GM12878 (cell line): Measurements from ENCODE around the gene OSCP1. TPM values are rescaled to one million over a fixed set of nuclear protein-coding genes. Genes with fewer than 3 reads are reported as not detected.

ENCODE experiments used
- ATAC-seq: fragments of 200-7000 bp; cut with Tn5 transposase; 3 replicates; pipeline ENCODE4 v1.9.1; 2020; ENCODE audit warnings: mild to moderate bottlenecking, moderate library complexity
- BruUV-seq: library from RNA; stranded (reverse); fragments of 400-500 nt; replicated peaks from 2 replicates; lab custom pipeline; 2021; lab: Mats Ljungman, UMichigan
- CTCF ChIA-PET: fragments of 300-600 bp; sonication (Branson Sonifier 250); formaldehyde crosslinking; extraction: SDS; loops from one replicate; lab custom pipeline; 2021; ENCODE audit warnings: inconsistent platforms; lab: Yijun Ruan, JAX
- POLR2A ChIA-PET: fragments of 350-600 bp; formaldehyde crosslinking; extraction: SDS; loops from one replicate; lab custom pipeline; 2021; ENCODE audit warnings: inconsistent platforms; lab: Charles Lee
- RAD21 ChIA-PET: fragments of 300-600 bp; sonication (Branson Sonifier 250); formaldehyde crosslinking; loops from one replicate; lab custom pipeline; 2023; ENCODE audit warnings: antibody characterized with exemption; ENCODE audit not compliant: unreplicated experiment; lab: Charles Lee
- SMC1A ChIA-PET: fragments of 300-600 bp; sonication (Branson Sonifier 250); formaldehyde crosslinking; loops from one replicate; lab custom pipeline; 2023; ENCODE audit not compliant: unreplicated experiment, uncharacterized antibody; lab: Charles Lee
- DNase-seq: peaks from one replicate; pipeline ENCODE4 v3.0.0-alpha.2; 2011; ENCODE audit warnings: low read depth, low spot score
- FAIRE-seq: peaks from 3 replicates; lab custom pipeline; 2011; peaks lifted over from hg19 to GRCh38; lab: Jason Lieb, UNC
- H2AFZ ChIP-seq: 2 replicates; pipeline ENCODE4 v1.6.0; 2011; ENCODE audit warnings: low read depth, low read length, control low read depth; ENCODE audit not compliant: control insufficient read depth
- H3K27ac ChIP-seq: 2 replicates; pipeline ENCODE4 v1.5.1; 2011; ENCODE audit warnings: control low read depth; ENCODE audit not compliant: control insufficient read depth, insufficient read depth
- H3K27me3 ChIP-seq, 2 experiments: replicated peaks in 1 of 2; 2 replicates each; pipeline versions ENCODE4 v1.6.0 to v1.6.1; 2011; ENCODE audit warnings: low read length in 1 of 2; ENCODE audit not compliant: control insufficient read depth in 2 of 2, insufficient read depth in 2 of 2
- H3K36me3 ChIP-seq, 2 experiments: 2 replicates each; pipeline ENCODE4 v1.5.1; 2011; ENCODE audit warnings: low read length in 1 of 2; ENCODE audit not compliant: control insufficient read depth in 2 of 2, insufficient read depth in 2 of 2
- H3K4me1 ChIP-seq: 2 replicates; pipeline ENCODE4 v1.6.1; 2011; ENCODE audit warnings: mild to moderate bottlenecking, low read length, moderate library complexity, mixed read lengths; ENCODE audit not compliant: control insufficient read depth, insufficient read depth
- H3K4me2 ChIP-seq: 2 replicates; pipeline ENCODE4 v1.6.0; 2011; ENCODE audit warnings: control low read depth; ENCODE audit not compliant: control insufficient read depth, insufficient read depth
- H3K4me3 ChIP-seq: fragments of 200-600 bp; sonication (generic); 2 replicates; pipeline ENCODE4 v1.5.1; 2016
- H3K79me2 ChIP-seq: 2 replicates; pipeline ENCODE4 v1.6.0; 2011; ENCODE audit warnings: low read length; ENCODE audit not compliant: control insufficient read depth, insufficient read depth
- H3K9ac ChIP-seq: 2 replicates; pipeline ENCODE4 v1.8.0; 2011; ENCODE audit warnings: low read length, control low read depth, mixed read lengths; ENCODE audit not compliant: control insufficient read depth, insufficient read depth
- H3K9me3 ChIP-seq: replicated peaks from 3 replicates; pipeline ENCODE4 v1.5.1; 2011; ENCODE audit warnings: mild to moderate bottlenecking, low read length; ENCODE audit not compliant: control insufficient read depth, insufficient read depth
- H4K20me1 ChIP-seq: 2 replicates; pipeline ENCODE4 v1.6.0; 2011; ENCODE audit not compliant: control insufficient read depth, insufficient read depth
- FOS ChIP-seq: IDR thresholded peaks from 3 replicates; pipeline ENCODE4 v1.6.1; 2011; ENCODE audit warnings: borderline replicate concordance; ENCODE audit not compliant: insufficient read length; ENCODE audit errors: extremely low read depth
- LARP7 ChIP-seq: fragments of 450-650 bp; IDR thresholded peaks from 2 replicates; pipeline ENCODE4 v1.6.1; 2017; ENCODE audit warnings: mild to moderate bottlenecking
- POLR2A ChIP-seq: IDR thresholded peaks from 2 replicates; pipeline ENCODE4 v1.6.1; 2011; ENCODE audit warnings: low read depth, mild to moderate bottlenecking, low read length
- SMC3 ChIP-seq: IDR thresholded peaks from 2 replicates; pipeline ENCODE4 v1.6.1; 2011; ENCODE audit warnings: low read length, improper control_type of control experiment, borderline replicate concordance
- ZNF207 ChIP-seq: fragments of 450-650 bp; IDR thresholded peaks from 2 replicates; pipeline ENCODE4 v1.6.1; 2014; ENCODE audit warnings: antibody characterized with exemption, mild to moderate bottlenecking, borderline replicate concordance
- WGBS: methylation state at CpG from one replicate; pipeline ENCODE4 v1.1.6; 2016; ENCODE audit warnings: low lambda C conversion rate; ENCODE audit not compliant: insufficient replicate concordance, insufficient coverage; ENCODE audit errors: missing lambda C conversion rate; 5-methylcytosine and 5-hydroxymethylcytosine counted together
- in situ Hi-C: fragments of 300-500 bp; cut with MboI; formaldehyde crosslinking; loops from 9 replicates; pipeline ENCODE4 v1.14.3; 2018; ENCODE audit warnings: mixed read lengths
- intact Hi-C: fragments of 100-400 bp; cut with micrococcal nuclease; formaldehyde crosslinking; loops from one replicate; pipeline ENCODE4 v1.14.2; 2022; ENCODE audit not compliant: unreplicated experiment
- polyA plus RNA-seq, 11 experiments: library from polyadenylated mRNA; depleted of rRNA in 4 of 11; unstranded in 6 of 11; stranded (reverse) in 5 of 11; fragments of >200 nt; fragmentation: Nextera tagmentation in 4 of 11; fragmentation: Illumina TruSeq in 1 of 11; extraction: Ambion mirVana in 4 of 11; extraction: Trizol in 1 of 11; gene quantifications; 1 replicate in 1 of 11; 2 replicates in 10 of 11; pipeline versions ENCODE4 v1.2.1 to v1.2.3, GENCODE V29; 2011 to 2016; ENCODE audit warnings: inconsistent platforms in 2 of 11, missing spikeins in 2 of 11, low read depth in 1 of 11
- total RNA-seq, 4 experiments: library from RNA; depleted of rRNA in 3 of 4; stranded (reverse); fragments of >200 nt in 3 of 4; fragmentation: Illumina TruSeq in 1 of 4; extraction: Trizol in 1 of 4; gene quantifications; 2 replicates each; pipeline versions ENCODE4 v1.2.1 to v1.2.3, GENCODE V29; 2013 to 2021

Gene OSCP1
- total and polyA plus RNA-seq, 10 of the 15 experiments (the other 5 are each of a cell fraction or from before 2014, with no cell fraction given) = 1.8 to 5.9 (median 3.0) TPM

- peaks cover 0 to 15% of the 10 kb centered on the region in 2 experiments; a peak in 3 of 4 replicates for H3K36me3 ChIP-seq
- no TSS peak for BruUV-seq
- no peak overlapping the region for H3K4me3 ChIP-seq
- H3K27ac ChIP-seq = no peak overlapping the region
- no peaks in the 10 kb centered on the region for H4K20me1 ChIP-seq
- FAIRE-seq = no peak
- H3K9ac ChIP-seq = no peak overlapping the region
- H3K79me2 ChIP-seq = peaks cover 26% of the 10 kb centered on the region
- DNase-seq = no peak
- H3K9me3 ChIP-seq = no peaks in the 10 kb centered on the region
- no peak for TF ChIP-seq SMC3
- TF ChIP-seq, all 136 proteins: peak for 0
- no peaks in the 10 kb centered on the region for H3K27me3 ChIP-seq
- no peak for ATAC-seq
- ChIA-PET SMC1A (interaction anchor here (1.4 kb wide), 1 partner anchor 12 kb away, joined by 4 read pairs; no protein-coding TSS in a partner anchor), POLR2A (no interaction called here), RAD21 (no interaction called here), CTCF (interaction anchor here (0.6 kb wide), 1 partner anchor 35 kb away, joined by 4 read pairs; no protein-coding TSS in a partner anchor)
- H3K4me1 ChIP-seq = peaks cover 53% of the 10 kb centered on the region
- 66% methylated on average over 4 of the region's 4 CpGs for WGBS
- H3K4me2 ChIP-seq = no peak overlapping the region
- intact Hi-C loops (no loop called here), in situ Hi-C loops (no loop called here)
- no peak overlapping the region for H2AFZ ChIP-seq
Observed at GRCh38 chr1:36392836-36393235, 57.4 kb downstream of the OSCP1 start.

GRCh38 chr1:36391271-36391670, 59.0 kb downstream of the OSCP1 start:
- SMC1A ChIA-PET = interaction anchor here (0.9 to 1.0 kb wide), 2 partner anchors 33 to 241 kb away, joined by 3 read pairs; no protein-coding TSS in a partner anchor

More at GRCh38 chr1:36391271-36391670, 59.0 kb downstream of the OSCP1 start:
- ATAC-seq = no peak
- BruUV-seq = no TSS peak
- ChIA-PET CTCF (interaction anchor here (1.0 kb wide), 1 partner anchor 22 kb away, joined by 4 read pairs; no protein-coding TSS in a partner anchor), POLR2A (interaction anchor here (0.6 to 1.2 kb wide), 4 partner anchors 9 to 700 kb away, joined by 3 to 5 read pairs (median 3); partner anchors contain the start of gene TRAPPC3), RAD21 (interaction anchor here (1.1 to 3.2 kb wide), 2 partner anchors 23 to 29 kb away, joined by 3 to 13 read pairs; no protein-coding TSS in a partner anchor)
- no peak for FAIRE-seq
- Histone ChIP-seq H3K27me3 (no peaks in the 10 kb centered on the region), H3K9ac (peak overlapping the region; percentile 36), H4K20me1 (no peaks in the 10 kb centered on the region), H3K4me1 (peaks cover 63% of the 10 kb centered on the region), H3K9me3 (no peaks in the 10 kb centered on the region; the same call in 2 of the 3 replicates), H3K27ac (peak overlapping the region; percentile 99), H3K79me2 (peaks cover 15% of the 10 kb centered on the region), H3K36me3 (peaks cover 0 to 15% of the 10 kb centered on the region in 2 experiments; a peak in 3 of 4 replicates), H3K4me3 (no peak overlapping the region), H3K4me2 (peak overlapping the region; percentile 82), H2AFZ (peak overlapping the region; percentile 70; the same call in 1 of the 2 replicates)
- TF ChIP-seq ZNF207 = no peak
- 0 out of 2 replicates have a peak, but pooled peaks have one; percentile 29 for TF ChIP-seq POLR2A
- no peak for TF ChIP-seq FOS
- no peak for TF ChIP-seq LARP7
- no peak for DNase-seq
- in situ Hi-C loops (no loop called here), intact Hi-C loops (no loop called here)
- WGBS = 31% methylated on average over 8 of the region's 8 CpGs
